Measurements from ENCODE around the gene GPR50. TPM values are rescaled to one million over a fixed set of nuclear protein-coding genes. Genes with fewer than 3 reads are reported as not detected.

The GPR50 gene
- total RNA-seq: not detected in 2 replicates

GRCh38 chrX:151176231-151176750 is at the start of gene GPR50:
GPR50 (plus strand) TSS chrX:151176584; CDS start chrX:151176722, 138 bp downstream.

Other genes with a start within 250 kb of the GPR50 start
- 3.9 and 20.1 TPM in 2 replicates for gene HMGB3, start 193.2 kb upstream of the GPR50 start, total RNA-seq
- 53.3 and 67.1 TPM in 2 replicates for gene VMA21, start 220.6 kb downstream of the GPR50 start, total RNA-seq

All from regular cardiac myocyte (primary cell).